OCI-M1 (cell line): ENCODE data around the gene ZNRF2.
"Not testable (repeated sequence)": the region's sequence is repeated elsewhere in the genome, so short reads cannot be mapped to it uniquely, and the experiment has no call there.

Source experiments
- DNase-seq: peaks from one replicate; lab custom pipeline; 2025; lab: John Stamatoyannopoulos, UW

Gene ZNRF2

GRCh38 chr7:30290317-30290716 is 5.9 kb downstream of the ZNRF2 start:
- peak; percentile 79 for DNase-seq

- peak; percentile 31 for DNase-seq
Measured at GRCh38 chr7:30292416-30293038, 8.1 kb downstream of the ZNRF2 start.

DNA sequence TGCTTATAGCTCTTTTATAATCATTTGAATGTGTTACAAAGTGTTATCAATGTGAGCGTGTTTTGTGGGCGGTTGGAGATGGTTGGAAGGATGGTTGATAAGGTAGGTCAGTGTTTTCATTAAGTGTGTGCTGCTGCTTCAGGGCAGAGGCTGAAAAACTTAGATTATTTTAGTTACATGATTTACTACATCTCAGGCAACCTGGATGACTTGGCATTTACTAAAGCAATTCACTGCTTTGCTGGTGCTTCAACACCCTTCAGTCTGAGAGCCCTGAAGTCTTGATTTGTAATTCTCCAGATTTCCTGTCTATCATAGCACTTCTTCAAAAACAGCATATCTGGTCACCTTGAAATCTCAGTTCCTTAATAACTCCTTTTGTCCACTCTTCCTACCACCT is 11.9 kb downstream of the ZNRF2 start:
- peak; percentile 60 for DNase-seq

DNA sequence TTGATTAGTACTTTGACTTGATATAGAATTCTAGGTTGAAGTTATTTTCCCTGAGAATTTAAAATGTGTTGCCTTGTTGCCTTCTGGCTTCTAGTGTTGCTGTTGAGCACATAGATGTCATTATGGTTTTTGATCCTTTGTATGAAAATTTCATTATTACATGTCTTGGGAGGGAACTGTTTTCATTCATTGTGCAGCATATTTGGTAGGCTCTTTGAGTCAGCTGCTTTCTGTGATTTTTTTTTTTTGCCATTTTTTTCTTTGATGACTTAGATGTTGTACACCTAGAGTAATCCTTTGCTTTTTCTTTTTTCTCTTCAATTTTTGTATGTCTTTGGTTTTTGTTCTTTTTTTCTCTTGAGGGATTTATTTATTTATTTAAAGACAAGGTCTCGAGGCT is 13.1 kb downstream of the ZNRF2 start:
- not testable (repeated sequence) for DNase-seq

GRCh38 chr7:30298409-30298808 is 14.0 kb downstream of the ZNRF2 start:
- DNase-seq, result not testable (repeated sequence)

- no peak for DNase-seq
Measured at GRCh38 chr7:30301751-30302150, 17.4 kb downstream of the ZNRF2 start.

GRCh38 chr7:30302656-30303311 is 18.4 kb downstream of the ZNRF2 start:
- DNase-seq, result no peak

DNA sequence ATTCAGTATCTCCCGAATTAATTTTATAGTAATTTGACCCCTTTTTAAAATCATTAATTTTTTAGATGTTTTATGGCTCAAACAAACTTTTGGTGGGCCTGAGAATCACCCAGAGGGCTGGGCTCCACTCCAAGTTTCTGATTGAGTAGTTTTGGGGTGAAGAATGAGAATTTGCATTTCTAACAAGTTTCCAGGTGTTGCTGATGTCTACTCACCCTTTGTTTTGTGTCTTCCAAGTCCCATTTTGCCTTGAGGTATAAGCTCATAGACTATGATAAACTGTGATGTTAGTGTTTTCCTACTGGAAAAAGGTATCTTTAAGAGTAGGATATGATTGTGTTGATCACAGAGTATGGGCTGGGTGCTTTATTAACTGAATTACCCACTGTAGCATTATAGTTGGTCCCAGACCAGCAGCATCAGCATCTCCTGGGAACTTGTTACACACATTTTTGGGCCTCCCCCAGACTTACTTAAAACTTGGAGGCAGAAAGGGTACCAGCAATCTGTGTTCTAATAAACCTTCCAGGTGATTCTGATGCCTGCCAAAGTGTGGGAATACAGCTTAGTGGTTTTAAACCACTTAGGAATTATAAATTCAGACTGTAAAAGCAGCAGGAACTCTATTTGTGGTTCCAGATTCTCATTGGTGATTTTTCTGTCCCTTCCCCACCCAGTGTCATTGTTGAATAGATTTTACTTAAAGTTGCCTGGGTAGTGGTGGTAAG is 19.1 kb downstream of the ZNRF2 start:
- no peak for DNase-seq

- no peak for DNase-seq
Measured at GRCh38 chr7:30304177-30304884, 19.9 kb downstream of the ZNRF2 start.

- peak; percentile 17 for DNase-seq
Measured at GRCh38 chr7:30306976-30307375, 22.6 kb downstream of the ZNRF2 start.

GRCh38 chr7:30308389-30308788 is 24.0 kb downstream of the ZNRF2 start:
- DNase-seq, result peak; percentile 61

- DNase-seq, result no peak
Measured at GRCh38 chr7:30309302-30309701, 24.9 kb downstream of the ZNRF2 start.

DNA sequence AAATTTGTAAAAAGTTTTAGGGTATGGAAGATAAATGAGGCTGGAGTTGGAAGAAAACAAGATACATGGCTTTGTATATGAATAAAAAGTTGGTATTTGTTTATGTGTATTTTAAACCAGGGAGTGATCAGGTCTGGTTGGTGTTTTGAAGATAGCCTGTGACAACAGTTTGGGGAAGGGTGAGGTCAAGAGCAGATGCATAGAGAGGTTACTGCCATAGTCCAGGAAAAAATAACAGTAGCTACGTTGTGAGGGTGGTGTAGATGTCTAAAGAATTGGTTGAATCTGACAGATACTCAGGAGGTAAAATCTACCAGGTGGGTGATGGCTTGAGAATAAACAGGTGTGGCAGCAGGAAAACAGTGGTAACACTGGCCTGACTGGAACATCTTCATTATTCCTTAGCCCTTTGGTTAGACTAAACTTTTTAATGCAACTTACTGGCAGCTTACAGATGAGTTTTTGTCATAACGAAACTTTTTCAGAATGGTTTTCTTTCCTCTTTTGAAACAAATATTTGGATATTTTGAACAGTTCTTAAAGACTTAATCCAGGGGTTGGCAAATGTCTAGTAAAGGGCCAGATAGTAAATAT is 25.5 kb downstream of the ZNRF2 start:
- no peak for DNase-seq

GRCh38 chr7:30310674-30311362 is 26.4 kb downstream of the ZNRF2 start:
- DNase-seq, result no peak

- no peak for DNase-seq
Measured at GRCh38 chr7:30312178-30312577, 27.8 kb downstream of the ZNRF2 start.

GRCh38 chr7:30313348-30313747 is 29.0 kb downstream of the ZNRF2 start:
- no peak for DNase-seq

DNA sequence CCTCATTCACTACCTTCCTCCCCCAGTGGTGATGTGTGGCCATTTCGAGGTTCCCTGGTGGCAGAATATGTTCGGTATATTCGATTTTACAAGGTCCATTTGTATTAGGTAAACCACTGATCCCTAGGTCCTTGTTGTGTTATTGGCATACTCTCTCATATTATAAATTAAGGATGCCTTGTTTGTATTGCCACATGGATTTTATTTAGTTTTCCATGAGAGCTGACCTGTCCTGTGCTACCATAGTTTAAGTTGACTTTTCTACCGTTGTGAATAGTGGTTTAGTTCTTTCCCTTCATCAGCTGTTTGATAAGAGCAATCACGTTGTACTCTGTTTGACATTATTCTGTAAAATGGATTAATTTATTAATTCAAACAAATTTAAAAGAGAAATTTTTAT is 29.4 kb downstream of the ZNRF2 start:
- DNase-seq, result no peak

DNA sequence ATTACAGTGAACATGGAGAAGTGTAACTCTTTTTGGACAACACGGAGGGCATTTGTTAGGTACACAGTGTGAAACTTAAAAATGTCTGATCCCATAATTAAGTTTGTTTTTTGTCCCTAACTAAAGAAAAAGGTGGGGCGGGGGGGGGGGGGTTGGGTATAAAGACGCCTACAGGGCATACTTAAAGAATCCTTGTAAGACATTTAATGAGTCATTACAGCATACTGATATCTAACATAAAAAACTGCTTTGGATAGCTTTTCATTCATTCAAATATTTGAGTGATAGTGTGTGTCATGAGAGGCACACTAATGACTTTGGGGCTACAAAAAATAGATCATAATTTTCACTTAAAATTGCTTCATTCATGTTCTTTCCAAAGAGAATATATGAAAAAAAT is 31.2 kb downstream of the ZNRF2 start:
- DNase-seq, result no peak

- DNase-seq, result no peak
Measured at GRCh38 chr7:30320392-30320791, 36.0 kb downstream of the ZNRF2 start.

DNA sequence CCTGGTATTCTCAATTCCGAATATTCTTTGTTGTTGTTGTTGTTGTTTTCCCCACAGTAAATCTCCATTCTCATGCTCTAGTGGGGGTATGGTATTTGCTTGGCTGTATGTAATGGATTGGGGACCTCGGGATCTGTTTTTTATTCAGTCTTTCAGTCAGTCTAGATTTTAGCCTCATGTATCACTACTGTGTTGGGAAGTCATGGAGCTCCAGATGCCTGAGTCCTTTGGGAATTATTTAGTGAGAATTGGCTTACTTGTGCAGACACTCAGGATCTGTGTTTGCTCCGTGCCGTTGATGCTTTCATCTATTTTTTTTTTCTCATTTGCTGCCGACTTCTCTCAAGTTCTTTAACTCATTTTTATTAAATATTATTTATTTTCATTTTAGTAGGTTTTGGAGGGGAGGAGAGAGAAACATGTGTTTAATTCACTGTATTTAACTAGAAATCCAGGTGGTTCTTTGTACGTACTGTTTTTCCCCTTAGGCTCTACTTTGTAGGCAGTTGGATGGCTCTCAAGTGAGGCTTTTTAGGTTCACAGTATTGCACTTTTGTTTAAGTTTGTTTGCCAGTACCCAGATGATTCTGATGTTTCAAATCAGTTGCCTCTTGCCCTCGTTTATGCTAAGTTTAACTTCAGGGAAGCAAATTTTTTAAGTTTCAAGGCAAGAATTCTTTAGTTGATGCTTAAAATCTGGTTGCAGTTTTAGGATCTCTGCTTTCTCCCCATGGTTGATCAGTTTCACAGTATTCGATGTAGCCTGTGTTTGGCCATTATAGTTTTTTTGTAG is 36.9 kb downstream of the ZNRF2 start:
- peak; percentile 43 for DNase-seq

DNA sequence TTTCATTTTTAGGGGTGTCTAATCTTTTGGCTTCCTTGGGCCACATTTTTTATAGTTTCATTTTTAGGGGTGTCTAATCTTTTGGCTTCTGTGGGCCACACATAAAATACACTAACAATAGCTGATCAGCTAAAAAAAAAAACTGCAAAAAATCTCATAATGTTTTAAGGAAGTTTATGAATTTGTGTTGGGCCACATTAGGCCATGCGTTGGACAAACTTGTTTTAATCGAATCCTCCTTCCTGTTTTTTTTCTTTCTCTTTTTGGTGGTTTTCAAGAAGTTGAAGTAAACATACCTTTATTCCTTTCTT is 37.4 kb downstream of the ZNRF2 start:
- DNase-seq, result peak; percentile 61
